Measurements from ENCODE around the gene ZNF367. TPM values are rescaled to one million over a fixed set of nuclear protein-coding genes. Genes with fewer than 3 reads are reported as not detected.

Gene ZNF367
- total RNA-seq, 1 experiment from 2014 or later: 14.0 TPM

GRCh38 chr9:96457266-96457665, 39.1 kb upstream of the ZNF367 start:
- no peaks in the 10 kb centered on the region for H3K4me1 ChIP-seq (replicated peaks; ENCODE audit: insufficient read depth)
- no peaks in the 10 kb centered on the region; the same call in 1 of the 2 replicates for H3K36me3 ChIP-seq (ENCODE audit: low read depth)
- intact Hi-C loops (cut with micrococcal nuclease; ENCODE audit: unreplicated experiment): no loop called here
- ChIA-PET CTCF (no interaction called here), POLR2A (ENCODE audit: unreplicated experiment) (no interaction called here)
- no peaks in the 10 kb centered on the region for H3K79me2 ChIP-seq (ENCODE audit: low read depth)
- no peaks in the 10 kb centered on the region for H4K20me1 ChIP-seq (ENCODE audit: insufficient read depth)
- TF ChIP-seq CTCF (conservative IDR thresholded peaks at IDR 0.05) (no peak), EZH2 (IDR thresholded peaks at IDR 0.05; ENCODE audit: low read depth) (no peak)
- H3K9me2 ChIP-seq (ENCODE audit: insufficient read depth): no peaks in the 10 kb centered on the region
- H3K4me2 ChIP-seq: no peak overlapping the region
- H3K27me3 ChIP-seq (ENCODE audit: insufficient read depth, low read depth): no peaks in the 10 kb centered on the region
- H3K27ac ChIP-seq: no peak overlapping the region
- peaks cover 5% of the 10 kb centered on the region; the same call in 1 of the 2 replicates for H3F3A ChIP-seq (ENCODE audit: insufficient read depth, low read depth)
- H3K9me3 ChIP-seq (ENCODE audit: insufficient read depth, low read depth): no peaks in the 10 kb centered on the region
- no TSS peak for BruUV-seq (replicated peaks)
- no peak overlapping the region for H2AFZ ChIP-seq
- no peak for DNase-seq
- H3K4me3 ChIP-seq: no peak overlapping the region

DNA sequence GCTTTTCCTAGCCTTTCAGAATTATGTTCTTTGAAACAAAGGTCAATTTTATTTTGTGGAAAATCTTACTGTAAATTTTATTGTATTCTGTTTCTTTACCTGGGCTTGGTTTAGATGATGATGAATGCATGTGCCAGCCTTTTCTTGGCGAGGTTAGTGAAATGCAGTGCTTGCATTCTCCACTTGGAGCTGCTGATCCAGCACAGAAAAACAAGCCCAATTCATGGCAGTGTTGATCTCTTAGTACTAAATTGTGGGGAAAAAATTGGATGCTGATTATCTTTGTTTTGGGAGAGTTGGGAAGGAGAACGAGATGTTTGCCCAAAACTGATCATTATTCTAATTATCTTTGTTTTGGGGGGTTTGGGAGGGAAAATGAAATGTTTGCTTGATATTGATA, 35.5 kb upstream of the ZNF367 start:
- BruUV-seq (replicated peaks): no TSS peak
- TF ChIP-seq CTCF (conservative IDR thresholded peaks at IDR 0.05) (peak; percentile 56; the same call in 1 of the 2 replicates), EZH2 (IDR thresholded peaks at IDR 0.05; ENCODE audit: low read depth) (no peak)
- no peaks in the 10 kb centered on the region for H3K9me3 ChIP-seq (ENCODE audit: insufficient read depth, low read depth)
- no peak overlapping the region for H3K27ac ChIP-seq
- intact Hi-C loops (cut with micrococcal nuclease; ENCODE audit: unreplicated experiment): loop anchor here (5.0 kb wide), 1 partner anchor 114 kb away; no protein-coding TSS in a partner anchor
- H2AFZ ChIP-seq: no peak overlapping the region
- H3K79me2 ChIP-seq (ENCODE audit: low read depth): no peaks in the 10 kb centered on the region
- H3F3A ChIP-seq (ENCODE audit: insufficient read depth, low read depth): peaks cover 5% of the 10 kb centered on the region; the same call in 1 of the 2 replicates
- no peaks in the 10 kb centered on the region for H4K20me1 ChIP-seq (ENCODE audit: insufficient read depth)
- no peaks in the 10 kb centered on the region for H3K9me2 ChIP-seq (ENCODE audit: insufficient read depth)
- H3K4me3 ChIP-seq: no peak overlapping the region
- H3K4me2 ChIP-seq: no peak overlapping the region
- ChIA-PET CTCF (no interaction called here), POLR2A (ENCODE audit: unreplicated experiment) (interaction anchor here (0.7 kb wide), 1 partner anchor 401 kb away, joined by 6 read pairs; no protein-coding TSS in a partner anchor)
- H3K27me3 ChIP-seq (ENCODE audit: insufficient read depth, low read depth): no peaks in the 10 kb centered on the region
- DNase-seq: no peak
- no peaks in the 10 kb centered on the region for H3K36me3 ChIP-seq (ENCODE audit: low read depth)
- H3K4me1 ChIP-seq (replicated peaks; ENCODE audit: insufficient read depth): peaks cover 9% of the 10 kb centered on the region

- intact Hi-C loops (cut with micrococcal nuclease; ENCODE audit: unreplicated experiment): loop anchor here (2.0 to 5.0 kb wide), 2 partner anchors 30 to 116 kb away; no protein-coding TSS in a partner anchor
- peak overlapping the region; percentile 82 for H2AFZ ChIP-seq
- no peaks in the 10 kb centered on the region for H4K20me1 ChIP-seq (ENCODE audit: insufficient read depth)
- DNase-seq: peak in 1 of 2 experiments; percentile 25
- no peaks in the 10 kb centered on the region for H3K36me3 ChIP-seq (ENCODE audit: low read depth)
- no peak overlapping the region for H3K27ac ChIP-seq
- no peaks in the 10 kb centered on the region for H3F3A ChIP-seq (ENCODE audit: insufficient read depth, low read depth)
- ChIA-PET CTCF (no interaction called here), POLR2A (ENCODE audit: unreplicated experiment) (interaction anchor here (1.1 kb wide), 1 partner anchor 203 kb away, joined by 4 read pairs; no protein-coding TSS in a partner anchor)
- no peaks in the 10 kb centered on the region for H3K9me3 ChIP-seq (ENCODE audit: insufficient read depth, low read depth)
- peak overlapping the region; percentile 65 for H3K4me3 ChIP-seq
- H3K9me2 ChIP-seq (ENCODE audit: insufficient read depth): no peaks in the 10 kb centered on the region
- no peaks in the 10 kb centered on the region for H3K79me2 ChIP-seq (ENCODE audit: low read depth)
- H3K4me2 ChIP-seq: peak overlapping the region; percentile 86
- peaks cover 9% of the 10 kb centered on the region for H3K4me1 ChIP-seq (replicated peaks; ENCODE audit: insufficient read depth)
- no TSS peak for BruUV-seq (replicated peaks)
- no peak for TF ChIP-seq CTCF (conservative IDR thresholded peaks at IDR 0.05)
- TF ChIP-seq EZH2 (IDR thresholded peaks at IDR 0.05; ENCODE audit: low read depth): no peak
- H3K27me3 ChIP-seq (ENCODE audit: insufficient read depth, low read depth): no peaks in the 10 kb centered on the region
Observed at GRCh38 chr9:96450613-96451528, 32.7 kb upstream of the ZNF367 start.
